Hair follicular keratinocyte (primary cell): ENCODE results near the gene SLC39A2. TPM values are rescaled to one million over a fixed set of nuclear protein-coding genes. Genes with fewer than 3 reads are reported as not detected.

Experiments used
- total RNA-seq: library from RNA; depleted of rRNA; stranded (reverse); fragments of >200 nt; gene quantifications from 2 replicates; pipeline ENCODE4 v1.2.3, GENCODE V29; 2015

The SLC39A2 gene, protein sequence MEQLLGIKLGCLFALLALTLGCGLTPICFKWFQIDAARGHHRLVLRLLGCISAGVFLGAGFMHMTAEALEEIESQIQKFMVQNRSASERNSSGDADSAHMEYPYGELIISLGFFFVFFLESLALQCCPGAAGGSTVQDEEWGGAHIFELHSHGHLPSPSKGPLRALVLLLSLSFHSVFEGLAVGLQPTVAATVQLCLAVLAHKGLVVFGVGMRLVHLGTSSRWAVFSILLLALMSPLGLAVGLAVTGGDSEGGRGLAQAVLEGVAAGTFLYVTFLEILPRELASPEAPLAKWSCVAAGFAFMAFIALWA
- total RNA-seq, result 0.15 and 0.31 TPM in 2 replicates

GRCh38 chr14:20998674-20999366 is at the start of gene SLC39A2:
TSS of gene SLC39A2 (plus strand) at chr14:20999293. CDS start at chr14:20999447, 154 bp downstream.

DNA sequence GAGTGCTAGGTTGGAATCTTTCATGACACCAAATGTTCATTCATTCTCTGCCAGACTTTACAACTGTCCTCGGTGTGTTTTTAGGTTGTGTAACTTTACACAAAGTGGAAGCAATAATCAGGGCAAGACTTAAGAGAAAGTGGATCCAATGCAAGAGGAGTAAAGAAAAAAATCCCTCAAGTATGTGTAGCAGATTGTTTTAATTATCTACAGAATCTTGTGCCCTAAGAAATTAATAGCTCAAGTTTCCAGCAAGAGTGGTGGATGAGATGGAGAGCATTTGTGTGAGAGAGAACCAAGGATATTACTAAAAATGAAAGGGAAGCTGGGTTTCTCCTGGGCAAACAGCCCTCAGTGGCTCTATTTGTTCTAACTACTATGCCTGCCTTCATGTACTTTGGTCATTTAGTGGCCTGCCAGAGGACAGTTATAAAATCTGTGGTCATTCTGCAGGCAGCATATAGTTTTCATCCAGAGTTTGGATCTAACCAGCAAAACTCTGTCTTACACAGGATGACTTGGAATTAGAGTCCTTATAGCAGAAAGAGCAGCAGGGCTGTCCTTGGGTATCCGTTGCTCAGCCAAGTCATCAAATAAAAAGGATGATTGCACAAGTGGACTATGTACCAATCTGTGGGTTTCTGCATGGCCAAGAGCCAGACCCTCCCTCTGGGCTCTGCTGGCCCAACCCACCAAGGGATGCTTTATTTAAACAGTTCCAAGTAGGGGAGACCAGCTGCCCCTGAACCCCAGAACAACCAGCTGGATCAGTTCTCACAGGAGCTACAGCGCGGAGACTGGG is 44.2 kb upstream of the SLC39A2 start, which contains the start of gene RNASE2:
RNASE2 (plus strand) TSS at position 752 of the 802 bp plus-strand sequence. CDS start 285 bp downstream, outside the sequence.

GRCh38 chr14:20989787-20990600 is 9.1 kb upstream of the SLC39A2 start, which contains the start of gene METTL17:
TSS of gene METTL17 (plus strand) at chr14:20989980. CDS start at chr14:20990003, 23 bp downstream.

GRCh38 chr14:21024585-21025370 is 25.7 kb downstream of the SLC39A2 start, which contains the start of gene NDRG2:
TSS of gene NDRG2 (minus strand) at chr14:21025061. CDS start at chr14:21023315, 1,746 bp downstream.

DNA sequence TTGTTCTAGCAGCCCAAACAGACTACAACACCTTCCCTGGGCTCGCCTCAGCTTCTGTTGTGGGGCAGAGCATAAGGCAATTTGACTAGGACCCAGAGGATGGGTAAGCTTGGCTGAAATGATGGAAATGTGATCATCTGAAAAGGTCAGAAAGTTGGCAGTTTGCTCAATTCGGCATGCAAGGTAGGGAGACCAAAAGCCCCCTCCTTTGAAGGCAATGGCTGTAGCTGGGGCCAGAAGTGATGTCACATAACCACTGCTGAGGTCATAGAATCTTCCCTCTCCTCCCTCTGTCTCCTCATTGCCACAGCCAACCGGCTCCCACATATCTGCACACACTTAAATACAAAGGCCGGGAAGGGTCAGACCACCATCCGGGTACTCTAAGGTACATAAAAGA is 30.8 kb downstream of the SLC39A2 start, which contains the start of gene TPPP2:
TPPP2 (plus strand) TSS at position 301 of the 400 bp plus-strand sequence. CDS start 365 bp downstream, outside the sequence.

GRCh38 chr14:21034707-21035106 is 35.6 kb downstream of the SLC39A2 start, which contains the start of gene RNASE13:
TSS of gene RNASE13 (minus strand) at chr14:21034807. CDS start at chr14:21034288, 519 bp downstream.

DNA sequence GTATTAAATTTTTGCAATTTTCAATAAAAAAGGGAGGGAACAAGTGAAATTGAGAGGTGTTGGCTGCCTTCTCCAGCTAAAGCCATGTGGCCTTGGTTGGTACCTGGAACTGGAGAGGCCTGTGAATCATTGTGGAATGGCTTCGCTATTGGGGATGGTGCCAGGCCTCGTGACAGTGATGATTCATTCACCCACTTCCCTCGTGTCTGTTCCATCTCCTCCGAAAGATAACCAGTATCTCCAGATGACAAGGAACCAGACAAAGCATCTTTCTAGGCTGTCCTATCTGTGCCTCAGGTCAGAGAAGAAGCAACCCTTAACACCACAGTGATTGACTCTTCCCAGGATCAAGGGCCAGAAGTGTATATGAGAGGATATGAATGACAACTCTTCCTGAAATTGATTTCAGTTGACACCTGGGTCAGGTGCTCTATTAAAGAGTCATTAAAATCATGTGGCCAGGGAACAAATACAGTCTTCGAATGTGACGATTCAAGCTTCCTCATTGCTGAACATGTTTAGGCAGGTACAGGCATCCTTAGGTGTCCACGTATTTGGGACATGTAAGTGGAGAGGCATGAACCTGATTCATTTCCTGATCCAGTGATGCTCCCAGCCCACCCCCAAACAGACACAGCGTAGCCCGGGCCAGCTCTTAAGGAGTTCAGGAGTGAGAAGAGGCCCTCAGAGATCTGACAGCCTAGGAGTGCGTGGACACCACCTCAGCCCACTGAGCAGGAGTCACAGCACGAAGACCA is 42.8 kb downstream of the SLC39A2 start, which contains the start of gene RNASE7:
RNASE7 (plus strand) TSS at position 687 of the 758 bp plus-strand sequence. CDS start 631 bp downstream, outside the sequence.

Other genes starting within 250 kb of the SLC39A2 start
- not detected in 2 replicates for gene EDDM3B, start 230.9 kb upstream of the SLC39A2 start, total RNA-seq
- gene RNASE6, start 218.0 kb upstream of the SLC39A2 start, total RNA-seq, result not detected in 2 replicates
- not detected in 2 replicates for gene RNASE1, start 196.4 kb upstream of the SLC39A2 start, total RNA-seq
- gene RNASE3, start 107.9 kb upstream of the SLC39A2 start, total RNA-seq, result not detected in 2 replicates
- not detected in 2 replicates for gene RNASE2, start 43.8 kb upstream of the SLC39A2 start, total RNA-seq
- gene METTL17, start 9.3 kb upstream of the SLC39A2 start, total RNA-seq, result 81.8 and 83.8 TPM in 2 replicates
- gene NDRG2, start 25.8 kb downstream of the SLC39A2 start, total RNA-seq, result 2.8 and 7.8 TPM in 2 replicates
- gene TPPP2, start 30.9 kb downstream of the SLC39A2 start, total RNA-seq, result not detected in 2 replicates
- gene RNASE13, start 35.5 kb downstream of the SLC39A2 start, total RNA-seq, result not detected in 2 replicates
- gene RNASE7, start 43.1 kb downstream of the SLC39A2 start, total RNA-seq, result 5.5 and 22.4 TPM in 2 replicates
- not detected in 2 replicates for gene RNASE8, start 58.5 kb downstream of the SLC39A2 start, total RNA-seq
- 6.4 and 13.7 TPM in 2 replicates for gene ARHGEF40, start 71.0 kb downstream of the SLC39A2 start, total RNA-seq
- 66.6 and 69.2 TPM in 2 replicates for gene ZNF219, start 99.4 kb downstream of the SLC39A2 start, total RNA-seq
- 0.08 and 0.31 TPM in 2 replicates for gene TMEM253, start 101.8 kb downstream of the SLC39A2 start, total RNA-seq
- gene OR5AU1, start 156.8 kb downstream of the SLC39A2 start, total RNA-seq, result not detected in 2 replicates